GM13977 (cell line): ENCODE data around the gene USP14.

Source experiments
- DNase-seq: peaks from one replicate; pipeline ENCODE4 v3.0.0; 2012; ENCODE audit warnings: low spot score
- in situ Hi-C: fragments of 300-500 bp; cut with MboI; formaldehyde crosslinking; loops from one replicate; pipeline ENCODE4 v1.12.0; 2022; ENCODE audit warnings: low sequenced_read_pairs, low pct_unique_long_range_greater_than_20kb, mixed read lengths, inconsistent platforms; ENCODE audit not compliant: unreplicated experiment
- TF ChIP-seq, protein P1 (sequence below): IDR thresholded peaks from 2 replicates; pipeline ENCODE4 v1.5.1; 2012; ENCODE audit warnings: mild to moderate bottlenecking, control low read depth; ENCODE audit not compliant: insufficient read depth; ENCODE audit errors: extremely low read depth, missing control alignments

Gene USP14

DNA sequence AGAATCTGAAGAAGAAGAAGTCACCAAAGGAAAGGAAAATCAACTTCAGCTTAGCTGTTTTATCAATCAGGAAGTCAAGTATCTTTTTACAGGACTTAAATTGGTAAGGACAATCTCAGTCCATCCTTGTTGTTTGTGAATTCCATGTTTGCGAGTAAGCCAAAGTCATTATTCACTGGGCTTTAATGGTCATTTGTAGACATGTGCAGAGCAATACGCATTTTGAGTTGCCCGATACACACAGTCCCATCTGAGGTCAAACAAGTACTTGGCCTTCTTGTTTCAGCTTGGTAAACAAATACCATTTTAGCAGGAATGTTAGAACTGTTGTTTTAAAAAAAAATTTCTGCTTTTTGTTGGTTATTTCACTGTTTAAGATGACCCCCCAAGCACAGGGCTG lies 40.9 kb downstream of the USP14 start:
- DNase-seq: no peak
- in situ Hi-C loops: no loop called here
- TF ChIP-seq, protein P1, sequence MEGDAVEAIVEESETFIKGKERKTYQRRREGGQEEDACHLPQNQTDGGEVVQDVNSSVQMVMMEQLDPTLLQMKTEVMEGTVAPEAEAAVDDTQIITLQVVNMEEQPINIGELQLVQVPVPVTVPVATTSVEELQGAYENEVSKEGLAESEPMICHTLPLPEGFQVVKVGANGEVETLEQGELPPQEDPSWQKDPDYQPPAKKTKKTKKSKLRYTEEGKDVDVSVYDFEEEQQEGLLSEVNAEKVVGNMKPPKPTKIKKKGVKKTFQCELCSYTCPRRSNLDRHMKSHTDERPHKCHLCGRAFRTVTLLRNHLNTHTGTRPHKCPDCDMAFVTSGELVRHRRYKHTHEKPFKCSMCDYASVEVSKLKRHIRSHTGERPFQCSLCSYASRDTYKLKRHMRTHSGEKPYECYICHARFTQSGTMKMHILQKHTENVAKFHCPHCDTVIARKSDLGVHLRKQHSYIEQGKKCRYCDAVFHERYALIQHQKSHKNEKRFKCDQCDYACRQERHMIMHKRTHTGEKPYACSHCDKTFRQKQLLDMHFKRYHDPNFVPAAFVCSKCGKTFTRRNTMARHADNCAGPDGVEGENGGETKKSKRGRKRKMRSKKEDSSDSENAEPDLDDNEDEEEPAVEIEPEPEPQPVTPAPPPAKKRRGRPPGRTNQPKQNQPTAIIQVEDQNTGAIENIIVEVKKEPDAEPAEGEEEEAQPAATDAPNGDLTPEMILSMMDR: no peak

DNA sequence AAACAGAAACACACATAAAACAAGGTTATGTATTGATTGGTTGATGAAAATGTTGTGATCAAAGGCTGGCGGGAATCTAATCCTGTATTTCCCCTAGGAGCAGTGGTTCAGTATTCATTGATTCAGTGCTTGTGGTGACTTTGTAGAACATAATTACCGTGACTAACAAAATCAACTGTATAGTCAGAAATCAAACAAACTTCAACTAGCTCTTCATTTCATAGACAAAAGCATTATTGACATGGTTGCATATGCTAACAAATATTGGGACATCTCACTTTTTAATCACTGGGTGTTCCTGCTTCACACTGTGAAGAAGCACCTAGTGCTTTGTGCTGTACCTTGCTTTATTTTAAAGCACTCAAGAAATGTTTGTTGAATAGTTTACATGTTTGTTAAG lies 41.4 kb downstream of the USP14 start:
- DNase-seq: no peak
- in situ Hi-C loops: no loop called here
- TF ChIP-seq, protein P1: no peak

DNA sequence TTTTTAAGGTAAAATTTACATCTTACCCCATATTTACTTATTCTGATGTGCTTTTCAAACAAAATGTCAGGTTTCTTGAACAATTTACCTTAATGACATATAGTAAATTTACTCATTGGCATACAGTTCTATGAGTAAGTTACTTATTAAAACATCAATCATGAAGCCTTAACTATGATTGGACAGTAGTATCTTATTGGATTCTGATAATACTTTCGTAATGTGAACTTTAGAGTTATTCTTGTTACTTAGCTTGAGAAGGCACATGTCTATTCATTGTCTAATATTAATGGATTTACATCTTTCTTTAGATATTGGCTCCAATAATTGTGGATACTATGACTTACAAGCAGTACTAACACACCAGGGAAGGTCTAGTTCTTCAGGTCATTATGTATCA lies 51.7 kb downstream of the USP14 start:
- in situ Hi-C loops: no loop called here
- DNase-seq: no peak
- TF ChIP-seq, protein P1: no peak

GRCh38 chr18:210733-211132 lies 52.4 kb downstream of the USP14 start:
- in situ Hi-C loops: no loop called here
- DNase-seq: no peak
- TF ChIP-seq, protein P1: no peak

GRCh38 chr18:211582-211981 lies 53.2 kb downstream of the USP14 start:
- no peak for DNase-seq
- in situ Hi-C loops: no loop called here
- TF ChIP-seq, protein P1: no peak

- DNase-seq: no peak
- TF ChIP-seq, protein P1: no peak
- in situ Hi-C loops: no loop called here
Measured at GRCh38 chr18:212780-213179, 54.4 kb downstream of the USP14 start.

DNA sequence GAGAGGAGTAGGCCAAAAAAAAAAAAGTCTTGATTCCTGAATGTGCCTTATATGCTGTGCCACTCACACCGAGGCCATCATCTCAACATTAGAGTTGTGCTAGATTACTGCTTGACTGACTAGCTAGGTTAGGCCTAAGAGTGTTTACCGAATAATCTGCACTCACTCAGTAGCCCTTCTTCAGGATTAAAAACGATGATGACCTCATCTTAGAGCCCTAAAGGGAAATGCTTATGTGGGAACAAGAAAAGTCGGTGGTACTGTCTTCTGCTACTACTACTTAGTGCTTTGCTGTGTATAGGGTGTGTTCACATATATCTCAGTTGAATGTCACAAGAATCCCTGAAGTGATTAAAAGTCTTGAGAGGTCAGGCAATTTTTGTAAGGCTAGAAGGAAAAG lies 55.1 kb downstream of the USP14 start:
- no peak for DNase-seq
- TF ChIP-seq, protein P1: no peak
- in situ Hi-C loops: no loop called here
